GM12874 (cell line): ENCODE results near the gene UTP14C.

ENCODE experiments used
- TF ChIP-seq, protein P1 (sequence below): IDR thresholded peaks from 2 replicates; pipeline ENCODE4 v1.5.1; 2011; ENCODE audit warnings: low read depth, mild to moderate bottlenecking, control low read depth, low read length, moderate library complexity; ENCODE audit not compliant: insufficient read depth

The UTP14C gene

DNA sequence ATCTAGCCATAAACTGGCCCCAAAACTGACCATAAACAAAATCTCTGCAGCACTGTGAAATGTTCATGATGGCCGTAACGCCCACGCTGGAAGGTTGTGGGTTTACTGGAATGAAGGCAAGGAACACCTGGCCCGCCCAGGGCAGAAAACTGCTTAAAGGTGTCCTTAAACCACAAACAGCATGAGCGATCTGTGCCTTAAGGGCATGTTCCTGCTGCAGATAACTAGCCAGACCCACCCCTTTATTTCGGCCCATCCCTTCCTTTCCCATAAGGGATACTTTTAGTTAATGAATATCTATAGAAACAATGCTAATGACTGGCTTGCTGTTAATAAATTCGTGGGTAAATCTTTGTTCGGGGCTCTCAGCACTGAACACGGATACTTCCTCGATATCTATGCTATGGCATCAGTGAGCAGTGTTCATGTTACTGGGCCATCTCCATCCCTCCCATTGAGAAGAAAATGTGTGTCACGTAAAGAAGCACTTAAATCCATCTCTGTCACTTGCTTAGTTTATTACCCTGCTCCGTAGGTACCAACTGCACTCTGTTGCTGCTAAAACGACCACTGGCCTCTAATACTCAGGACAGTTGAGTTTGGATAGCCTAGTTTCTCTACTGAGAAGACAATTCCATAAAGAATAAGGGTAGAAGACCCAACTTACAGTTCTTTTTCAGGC lies 18.5 kb upstream of the UTP14C start:
- TF ChIP-seq, protein P1, sequence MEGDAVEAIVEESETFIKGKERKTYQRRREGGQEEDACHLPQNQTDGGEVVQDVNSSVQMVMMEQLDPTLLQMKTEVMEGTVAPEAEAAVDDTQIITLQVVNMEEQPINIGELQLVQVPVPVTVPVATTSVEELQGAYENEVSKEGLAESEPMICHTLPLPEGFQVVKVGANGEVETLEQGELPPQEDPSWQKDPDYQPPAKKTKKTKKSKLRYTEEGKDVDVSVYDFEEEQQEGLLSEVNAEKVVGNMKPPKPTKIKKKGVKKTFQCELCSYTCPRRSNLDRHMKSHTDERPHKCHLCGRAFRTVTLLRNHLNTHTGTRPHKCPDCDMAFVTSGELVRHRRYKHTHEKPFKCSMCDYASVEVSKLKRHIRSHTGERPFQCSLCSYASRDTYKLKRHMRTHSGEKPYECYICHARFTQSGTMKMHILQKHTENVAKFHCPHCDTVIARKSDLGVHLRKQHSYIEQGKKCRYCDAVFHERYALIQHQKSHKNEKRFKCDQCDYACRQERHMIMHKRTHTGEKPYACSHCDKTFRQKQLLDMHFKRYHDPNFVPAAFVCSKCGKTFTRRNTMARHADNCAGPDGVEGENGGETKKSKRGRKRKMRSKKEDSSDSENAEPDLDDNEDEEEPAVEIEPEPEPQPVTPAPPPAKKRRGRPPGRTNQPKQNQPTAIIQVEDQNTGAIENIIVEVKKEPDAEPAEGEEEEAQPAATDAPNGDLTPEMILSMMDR, result no peak

DNA sequence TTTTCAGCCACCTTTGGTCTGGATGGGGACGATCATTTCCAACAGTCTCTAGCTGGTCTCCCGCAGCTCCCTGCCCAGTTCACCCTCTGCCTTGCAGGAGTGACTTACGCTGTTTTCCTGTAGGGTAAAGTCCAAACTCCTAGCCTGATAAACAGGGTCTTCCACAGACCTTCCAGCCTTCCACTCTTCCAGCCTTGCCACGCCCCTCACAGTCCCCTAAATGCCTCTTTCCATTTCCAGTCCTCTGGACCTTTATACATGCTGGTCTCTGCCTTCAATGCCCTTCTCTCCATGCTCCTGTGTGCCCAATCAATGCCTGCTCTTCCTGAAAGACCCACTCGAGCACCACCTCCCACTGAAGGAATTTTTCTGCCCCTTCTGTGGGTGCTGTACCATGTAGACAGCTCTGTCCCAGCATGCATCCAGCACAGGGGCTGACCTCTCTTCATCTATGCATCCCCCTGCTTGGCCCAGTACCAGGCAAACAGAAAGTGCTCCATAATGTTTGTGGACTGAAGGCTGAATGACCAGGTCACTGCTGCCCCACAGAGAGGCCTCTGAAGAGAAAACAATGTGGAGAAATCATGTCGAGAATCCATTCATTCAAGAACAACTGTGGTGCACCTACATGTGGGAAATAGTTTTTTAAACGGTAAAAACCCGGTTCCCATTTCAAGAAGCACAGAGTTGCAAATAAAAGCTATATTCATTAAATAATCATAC lies 17.8 kb upstream of the UTP14C start:
- TF ChIP-seq, protein P1, result no peak

DNA sequence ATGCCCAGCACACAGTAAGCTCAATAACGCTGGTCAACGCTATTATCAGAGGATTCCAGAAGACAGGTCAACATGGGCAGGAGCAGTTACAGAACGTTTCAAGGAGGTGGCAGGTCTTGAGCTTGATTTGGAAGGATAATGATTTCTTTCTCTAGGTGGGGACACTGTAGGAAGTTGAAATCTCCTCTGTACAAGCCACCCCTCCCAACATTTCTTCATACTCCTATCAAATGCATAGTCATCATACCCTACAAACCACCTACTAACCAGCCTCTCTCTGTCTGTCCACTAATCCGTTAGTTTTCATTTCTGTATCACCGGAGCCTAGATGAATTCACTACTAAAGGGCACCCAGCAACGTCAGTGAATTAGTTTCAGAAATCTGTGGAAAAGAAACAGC lies 14.5 kb upstream of the UTP14C start:
- TF ChIP-seq, protein P1, result no peak

DNA sequence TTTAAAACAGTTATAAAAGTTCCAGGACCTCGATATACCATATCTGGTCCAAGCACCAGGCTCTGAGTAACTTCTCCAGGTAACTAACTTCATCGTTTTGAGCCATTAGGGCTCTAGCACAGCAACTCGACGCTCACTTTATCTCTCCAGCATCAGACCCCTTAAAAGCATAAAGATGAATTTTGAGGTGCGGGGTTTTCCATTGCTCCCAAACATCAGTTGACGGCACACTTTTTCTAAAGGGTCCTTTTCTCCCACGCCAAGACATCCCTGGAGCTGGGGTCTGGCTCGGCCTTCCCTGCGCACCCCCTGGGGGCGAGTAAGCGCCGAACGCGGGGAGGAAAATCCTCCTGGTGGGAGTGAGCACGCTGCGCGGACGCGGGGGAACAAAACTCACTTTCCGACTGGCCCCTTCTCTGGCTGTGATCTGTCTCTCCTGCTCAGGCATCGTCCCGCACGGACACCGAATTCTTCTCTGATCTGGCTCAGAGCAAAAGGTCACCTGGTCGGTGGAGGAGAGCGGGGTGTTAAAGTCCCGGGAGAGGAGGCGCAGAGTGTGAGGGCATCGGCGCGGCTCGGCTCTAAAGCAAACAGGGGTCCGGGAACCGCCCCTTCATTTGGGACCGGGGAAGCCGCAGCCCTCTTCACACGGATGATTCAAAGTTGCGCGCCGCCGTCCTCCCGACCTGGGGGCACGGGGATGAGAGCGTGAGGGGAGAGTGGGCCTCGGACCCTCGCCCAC lies 13.4 kb upstream of the UTP14C start, which contains the start of gene ATP7B:
Gene ATP7B (minus strand): TSS at position 561 of the 742 bp plus-strand sequence. CDS start 113 bp downstream, at position 448.
- TF ChIP-seq, protein P1, result no peak

DNA sequence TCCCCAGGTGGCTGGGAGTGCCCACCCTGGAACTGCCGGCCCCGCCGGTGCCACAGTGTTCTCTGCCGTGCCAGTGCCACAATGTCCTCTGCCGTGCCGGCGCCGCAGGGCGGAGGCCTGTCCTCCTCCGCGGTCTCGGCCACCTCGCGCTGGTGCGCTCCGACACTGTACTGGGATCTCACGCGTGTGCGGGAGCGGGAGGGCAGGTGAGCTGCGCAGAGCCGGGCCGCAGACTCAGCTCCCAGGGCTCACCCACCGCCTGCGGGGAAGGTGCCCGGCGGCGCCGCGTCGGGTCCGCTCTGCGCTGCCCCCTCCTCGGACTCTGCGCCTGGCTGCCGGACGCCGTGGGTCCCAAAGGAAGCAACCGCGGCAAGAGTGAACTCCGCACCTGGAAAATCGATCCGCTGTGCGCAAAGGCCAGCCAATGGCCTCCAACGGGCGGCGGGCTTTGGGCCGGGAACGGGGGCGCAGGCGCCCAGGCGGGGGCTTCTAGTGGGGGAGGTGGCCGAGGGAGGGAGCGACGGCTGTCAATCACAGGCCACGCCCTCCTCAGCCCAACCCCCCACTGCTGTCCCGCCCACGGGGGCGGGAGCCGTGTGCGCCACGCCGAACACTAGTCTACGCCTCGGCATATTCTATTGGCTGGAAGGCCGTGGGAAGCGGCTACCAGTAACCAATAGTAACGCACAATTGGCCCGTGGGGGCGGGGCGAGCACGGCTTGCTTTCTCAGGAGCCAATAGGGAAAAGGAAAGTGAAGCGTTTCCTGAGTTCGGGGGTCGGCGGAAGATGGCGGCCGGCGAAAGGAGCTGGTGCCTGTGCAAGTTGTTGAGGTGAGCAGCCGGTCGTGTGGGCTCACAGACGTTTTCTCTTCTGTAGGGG lies 12.6 kb upstream of the UTP14C start, which contains the start of gene ALG11:
Gene ALG11 (plus strand): TSS at position 767 of the 880 bp plus-strand sequence. CDS start 21 bp downstream, at position 788.
- TF ChIP-seq, protein P1, result no peak

DNA sequence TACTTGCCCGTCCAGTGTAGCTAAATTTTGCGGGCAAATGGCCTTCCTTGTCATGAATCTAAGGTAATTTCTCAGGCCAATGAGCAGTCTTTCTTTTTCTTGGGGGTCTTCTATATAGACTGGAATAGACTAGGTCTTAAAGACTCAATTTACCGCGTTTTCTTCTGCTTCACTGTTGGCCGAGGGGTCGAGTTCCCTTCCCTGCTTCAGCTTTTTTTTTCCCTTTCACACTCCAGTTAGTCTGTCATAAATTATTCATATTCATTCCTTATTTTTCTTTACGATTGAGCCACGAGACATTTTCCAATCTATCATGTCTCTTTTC lies 12.0 kb upstream of the UTP14C start:
- TF ChIP-seq, protein P1, result no peak
